AG10803 (cell line): ENCODE data around the gene DOCK4.

ENCODE experiments used
- DNase-seq: peaks from one replicate; pipeline ENCODE4 v3.0.0; 2010; ENCODE audit warnings: low read depth
- H3K4me3 ChIP-seq: 2 replicates; pipeline ENCODE4 v1.5.1; 2011; ENCODE audit warnings: mild to moderate bottlenecking, low read length, control low read depth
- TF ChIP-seq, protein P1 (sequence below): conservative IDR thresholded peaks from 2 replicates; pipeline ENCODE4 v1.5.1; 2011; ENCODE audit warnings: mild to moderate bottlenecking, low read length, control low read depth, inconsistent platforms

The DOCK4 gene

DNA sequence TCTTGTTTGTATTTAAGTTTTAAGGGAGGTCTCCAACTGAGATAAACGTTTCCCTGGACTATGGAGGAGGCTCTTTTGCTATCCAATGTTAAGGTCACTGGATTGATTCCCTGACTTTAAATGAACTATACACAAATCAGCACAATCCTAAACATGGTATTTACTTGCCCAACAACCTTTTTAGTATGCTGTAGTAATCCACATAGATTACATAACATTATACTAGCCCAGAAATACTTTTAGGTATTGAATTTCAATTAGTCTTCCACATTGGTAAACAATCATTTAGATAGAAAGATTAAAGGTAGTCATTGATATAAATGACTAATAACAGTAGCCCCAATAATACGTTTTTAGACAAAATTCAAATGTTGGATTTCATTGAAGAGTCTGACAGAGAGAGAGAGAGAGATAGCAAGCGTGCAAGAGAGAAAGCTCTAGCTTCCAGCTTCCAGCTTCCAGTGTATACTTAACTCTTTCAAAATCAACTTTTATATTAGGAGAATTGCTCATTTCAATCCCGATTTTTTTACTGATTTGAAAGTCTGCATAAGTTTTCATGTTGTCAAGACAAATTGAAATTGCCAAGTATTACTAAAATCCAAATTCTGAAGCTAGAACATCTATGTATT is 155.8 kb downstream of the DOCK4 start:
- no peak overlapping the region for H3K4me3 ChIP-seq
- DNase-seq, result no peak
- TF ChIP-seq, protein P1, sequence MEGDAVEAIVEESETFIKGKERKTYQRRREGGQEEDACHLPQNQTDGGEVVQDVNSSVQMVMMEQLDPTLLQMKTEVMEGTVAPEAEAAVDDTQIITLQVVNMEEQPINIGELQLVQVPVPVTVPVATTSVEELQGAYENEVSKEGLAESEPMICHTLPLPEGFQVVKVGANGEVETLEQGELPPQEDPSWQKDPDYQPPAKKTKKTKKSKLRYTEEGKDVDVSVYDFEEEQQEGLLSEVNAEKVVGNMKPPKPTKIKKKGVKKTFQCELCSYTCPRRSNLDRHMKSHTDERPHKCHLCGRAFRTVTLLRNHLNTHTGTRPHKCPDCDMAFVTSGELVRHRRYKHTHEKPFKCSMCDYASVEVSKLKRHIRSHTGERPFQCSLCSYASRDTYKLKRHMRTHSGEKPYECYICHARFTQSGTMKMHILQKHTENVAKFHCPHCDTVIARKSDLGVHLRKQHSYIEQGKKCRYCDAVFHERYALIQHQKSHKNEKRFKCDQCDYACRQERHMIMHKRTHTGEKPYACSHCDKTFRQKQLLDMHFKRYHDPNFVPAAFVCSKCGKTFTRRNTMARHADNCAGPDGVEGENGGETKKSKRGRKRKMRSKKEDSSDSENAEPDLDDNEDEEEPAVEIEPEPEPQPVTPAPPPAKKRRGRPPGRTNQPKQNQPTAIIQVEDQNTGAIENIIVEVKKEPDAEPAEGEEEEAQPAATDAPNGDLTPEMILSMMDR, result no peak

DNA sequence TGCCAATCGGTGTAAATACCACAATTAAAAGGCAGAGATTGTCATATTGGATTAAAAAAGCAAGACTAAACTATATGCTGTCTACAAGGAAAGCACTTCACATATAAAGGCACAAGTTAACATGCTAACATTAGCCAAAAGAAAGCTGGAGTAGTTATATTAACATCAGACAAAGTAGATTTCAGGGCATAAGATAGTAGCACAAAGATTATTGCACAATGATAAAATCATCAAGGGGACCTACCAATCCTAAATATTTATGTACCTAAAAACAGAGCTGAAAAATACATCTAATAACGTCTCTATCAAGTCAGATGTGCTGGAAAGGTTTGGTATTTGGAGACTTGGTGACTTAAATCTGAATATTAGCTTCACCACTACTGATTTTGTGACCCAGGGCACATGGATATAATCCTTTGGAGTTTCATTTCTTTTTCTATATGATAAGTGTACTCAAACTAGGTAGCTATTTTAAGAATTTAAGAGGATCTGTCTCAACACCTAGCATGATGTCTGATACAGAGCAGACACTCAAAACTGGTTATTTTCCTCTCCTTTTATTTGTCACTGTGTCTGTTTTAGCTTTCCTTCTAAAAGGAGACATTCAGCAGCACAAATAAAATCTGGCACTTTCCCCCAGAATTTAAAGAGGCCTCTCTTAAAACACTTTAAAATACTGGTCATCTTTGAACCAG is 156.5 kb downstream of the DOCK4 start:
- DNase-seq, result no peak
- TF ChIP-seq, protein P1, result no peak
- no peak overlapping the region for H3K4me3 ChIP-seq

DNA sequence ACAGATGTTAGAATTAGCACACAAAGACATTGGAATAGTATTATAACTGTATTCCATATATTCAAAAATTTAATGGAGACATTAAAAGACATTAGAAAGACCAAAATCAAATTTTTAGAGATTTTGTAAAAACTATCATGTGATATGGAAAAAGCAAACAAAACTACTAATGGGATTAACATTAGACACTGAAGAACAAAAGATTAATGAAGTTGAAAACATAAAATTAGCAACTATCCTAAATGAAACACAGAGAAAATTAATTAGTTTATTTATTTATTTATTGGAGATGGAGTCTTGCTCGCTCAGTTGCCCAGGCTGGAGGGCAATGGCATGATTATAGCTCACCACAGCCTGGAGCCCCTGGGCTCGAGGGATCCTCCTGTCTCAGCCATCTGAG is 158.8 kb downstream of the DOCK4 start:
- DNase-seq, result no peak
- H3K4me3 ChIP-seq, result no peak overlapping the region
- TF ChIP-seq, protein P1, result no peak

DNA sequence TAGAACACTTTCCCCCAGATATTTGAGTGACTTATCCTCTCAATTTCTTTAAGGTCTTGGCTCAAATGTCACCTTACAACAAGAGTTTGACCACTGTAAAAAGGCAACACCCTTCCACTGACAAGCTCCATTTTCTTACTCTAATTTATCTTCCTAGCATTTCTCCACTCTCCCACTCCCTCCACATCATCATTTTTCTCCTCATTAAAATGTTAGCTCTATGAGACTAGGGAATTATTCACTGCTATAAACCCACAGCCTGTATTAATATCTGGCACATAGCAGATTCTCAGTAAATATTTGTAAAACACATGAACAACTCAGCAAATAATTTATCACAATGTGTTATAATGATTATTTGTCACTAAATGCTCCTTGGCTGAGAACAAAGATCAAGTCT is 161.0 kb downstream of the DOCK4 start:
- no peak overlapping the region for H3K4me3 ChIP-seq
- no peak for DNase-seq
- TF ChIP-seq, protein P1, result no peak

DNA sequence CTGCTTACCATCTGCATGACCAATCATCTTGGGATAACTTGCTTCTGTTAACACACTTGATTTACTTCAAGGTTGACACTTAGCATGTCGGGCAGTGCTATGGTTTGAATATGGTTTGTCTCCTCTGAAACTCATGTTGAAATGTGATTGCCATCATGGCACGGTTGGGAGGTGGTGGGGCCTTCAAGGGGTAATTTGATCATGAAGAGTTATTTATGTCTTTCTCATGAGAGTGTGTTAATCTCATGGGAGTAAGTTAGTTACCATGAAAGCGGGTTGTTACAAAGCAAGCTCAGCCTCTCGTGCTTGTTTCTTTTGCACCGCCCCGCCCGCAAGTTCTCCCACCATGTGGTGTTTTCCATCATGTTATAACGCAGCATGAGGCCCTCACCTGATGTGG is 163.6 kb downstream of the DOCK4 start:
- H3K4me3 ChIP-seq, result no peak overlapping the region
- TF ChIP-seq, protein P1, result no peak
- no peak for DNase-seq

DNA sequence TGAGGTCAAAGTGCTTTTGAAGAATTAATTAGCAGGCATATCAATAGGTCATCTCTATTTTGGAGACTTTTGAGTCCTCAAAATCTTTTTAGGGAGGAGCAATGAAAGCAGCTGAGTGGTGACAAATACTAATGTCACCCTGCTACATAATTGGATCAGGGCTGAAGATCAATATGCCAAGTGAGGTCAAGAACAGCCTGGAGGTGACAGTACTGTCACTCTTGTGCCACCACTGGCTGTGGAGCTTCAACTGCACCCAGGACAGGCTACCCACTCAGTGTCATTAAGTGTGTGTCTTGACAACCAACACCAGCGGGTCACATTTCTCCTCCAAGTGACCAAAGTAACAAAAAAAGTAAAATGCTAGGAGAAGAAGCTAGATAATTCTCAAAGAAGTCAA is 167.8 kb downstream of the DOCK4 start:
- TF ChIP-seq, protein P1, result no peak
- H3K4me3 ChIP-seq, result no peak overlapping the region
- DNase-seq, result no peak

DNA sequence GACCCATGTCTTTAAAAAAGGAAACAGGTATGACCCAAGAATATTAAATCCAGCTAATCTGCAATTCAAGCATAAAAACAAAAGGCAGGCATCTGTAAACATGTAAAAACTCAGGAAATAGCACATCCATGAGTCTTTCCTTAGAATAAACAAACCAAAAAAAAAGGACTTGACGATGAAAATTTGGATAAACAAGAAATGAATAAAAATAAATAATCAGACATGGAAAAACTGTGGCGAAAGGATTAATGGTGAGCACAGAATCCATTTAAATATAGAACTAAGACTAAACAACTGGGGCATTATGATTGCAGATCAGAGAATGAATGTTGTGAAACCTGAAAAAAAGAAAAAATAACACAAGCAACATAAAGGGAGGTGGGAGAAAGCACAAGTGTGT is 170.1 kb downstream of the DOCK4 start:
- no peak overlapping the region for H3K4me3 ChIP-seq
- no peak for DNase-seq
- TF ChIP-seq, protein P1, result no peak
